ENCODE measurements around the gene VAMP8.

Gene VAMP8

GRCh38 chr2:85619617-85620016 is 42.2 kb downstream of the VAMP8 start:
- DNase-seq (no peak), ATAC-seq (no peak)

DNA sequence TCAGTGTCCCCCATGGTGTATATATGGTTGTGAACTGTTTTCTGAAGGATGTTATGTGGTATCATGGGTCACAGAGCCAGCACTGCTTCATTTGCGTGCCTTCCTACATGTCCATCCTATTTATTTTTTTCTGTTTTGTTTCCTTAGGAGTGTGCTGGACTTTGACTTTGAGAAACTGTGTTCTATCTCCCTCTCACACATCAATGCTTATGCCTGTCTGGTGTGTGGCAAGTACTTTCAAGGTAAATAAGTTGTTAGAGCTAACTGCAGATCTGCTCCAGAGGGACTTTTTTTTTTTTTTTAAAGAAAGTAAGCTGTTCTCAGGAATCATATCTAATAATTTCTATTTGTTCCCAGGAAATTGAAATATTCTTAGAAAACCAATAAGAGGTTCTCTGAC is 44.0 kb downstream of the VAMP8 start:
- ATAC-seq (no peak), DNase-seq (no peak)

DNA sequence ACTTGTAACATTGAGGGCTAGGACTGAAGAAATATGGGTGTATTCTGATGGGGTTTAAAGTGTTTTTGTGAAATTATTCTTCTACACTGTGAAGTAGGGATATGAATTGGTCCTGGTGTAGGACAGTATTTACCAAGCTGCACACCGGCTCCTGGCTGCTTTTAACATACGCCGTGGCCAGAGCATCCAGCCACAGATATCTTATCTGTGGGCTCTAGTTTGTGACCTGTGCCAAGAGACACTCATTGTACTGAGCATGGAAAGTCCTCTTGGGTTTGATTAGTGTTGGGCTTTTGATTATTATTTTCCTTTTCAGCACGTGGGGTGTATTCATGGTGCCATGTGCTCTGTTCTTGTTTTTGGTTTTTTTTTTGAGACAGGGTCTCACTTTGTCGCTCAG is 46.6 kb downstream of the VAMP8 start:
- DNase-seq (no peak), ATAC-seq (no peak)

DNA sequence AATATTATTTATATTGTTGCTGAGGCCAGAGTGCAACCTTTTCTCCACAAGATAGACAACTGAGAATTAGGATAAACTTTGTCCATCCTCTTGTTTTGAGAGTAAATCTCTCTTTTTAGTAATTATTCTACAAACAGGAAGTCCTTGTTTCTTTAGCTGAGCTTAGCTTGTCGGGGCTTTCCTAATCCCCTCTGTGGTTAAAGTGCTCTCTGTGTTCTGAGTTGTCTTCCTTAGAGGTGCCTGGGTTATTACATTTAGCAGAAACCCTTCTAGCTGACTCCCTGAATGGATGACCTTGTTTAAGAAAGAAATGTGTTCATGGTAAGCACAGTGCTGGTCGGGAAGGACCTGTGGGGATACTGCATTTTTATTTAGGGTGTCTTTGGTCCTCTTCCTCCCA is 51.3 kb downstream of the VAMP8 start:
- no peak for DNase-seq
- peak; percentile 57 for ATAC-seq

GRCh38 chr2:85631316-85631715 is 53.9 kb downstream of the VAMP8 start:
- ATAC-seq = no peak
- no peak for DNase-seq

Measured in stimulated activated naive CD8-positive, alpha-beta T cell treated with anti-CD3 and anti-CD28 coated beads, Interleukin-15, Interleukin-2, amounts not matched to agents 100 U/mL and 50 U/mL, for 24 hours (primary cell).